HG02678 (cell line): Measurements from ENCODE around the gene GPX4.
"Not testable (repeated sequence)": the region's sequence is repeated elsewhere in the genome, so short reads cannot be mapped to it uniquely, and the experiment has no call there.

Experiments used
- ATAC-seq: cut with Tn5 transposase; IDR thresholded peaks from one replicate; pipeline ENCODE4 v1.9.1; 2021; ENCODE audit warnings: mild to moderate bottlenecking, moderate library complexity; ENCODE audit not compliant: unreplicated experiment

GPX4 gene

DNA sequence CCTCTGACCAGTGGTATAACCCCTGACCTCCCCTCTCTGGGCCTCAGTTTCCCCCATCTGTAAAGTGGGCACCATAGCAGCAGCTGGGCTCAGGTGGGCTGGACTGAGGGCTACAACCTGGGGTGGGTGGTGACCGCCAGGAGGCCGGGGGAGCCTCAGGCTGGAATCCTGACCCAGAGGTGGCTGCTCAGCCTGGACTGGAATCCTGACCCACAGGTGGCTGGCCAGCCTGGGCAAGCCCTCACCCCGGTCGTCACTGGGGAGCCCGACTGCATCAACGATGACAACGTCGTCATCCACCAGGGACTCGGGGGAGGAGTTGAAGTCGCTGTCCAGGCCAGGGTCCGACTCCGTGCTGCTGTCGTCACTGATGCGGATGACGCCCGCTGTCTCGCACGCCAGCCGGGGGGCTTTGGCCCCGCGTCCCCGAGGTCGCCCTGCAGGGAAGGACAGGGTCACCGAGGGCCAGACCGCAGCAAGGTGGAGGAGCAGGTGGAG, 10.2 kb downstream of the GPX4 start:
- no peak for ATAC-seq

GRCh38 chr19:1114728-1115127, 10.9 kb downstream of the GPX4 start:
- ATAC-seq = not testable (repeated sequence)

GRCh38 chr19:1115646-1116420, 12.0 kb downstream of the GPX4 start:
- no peak for ATAC-seq

- no peak for ATAC-seq
These were observed 13.2 kb downstream of the GPX4 start for GRCh38 chr19:1116726-1117581.

DNA sequence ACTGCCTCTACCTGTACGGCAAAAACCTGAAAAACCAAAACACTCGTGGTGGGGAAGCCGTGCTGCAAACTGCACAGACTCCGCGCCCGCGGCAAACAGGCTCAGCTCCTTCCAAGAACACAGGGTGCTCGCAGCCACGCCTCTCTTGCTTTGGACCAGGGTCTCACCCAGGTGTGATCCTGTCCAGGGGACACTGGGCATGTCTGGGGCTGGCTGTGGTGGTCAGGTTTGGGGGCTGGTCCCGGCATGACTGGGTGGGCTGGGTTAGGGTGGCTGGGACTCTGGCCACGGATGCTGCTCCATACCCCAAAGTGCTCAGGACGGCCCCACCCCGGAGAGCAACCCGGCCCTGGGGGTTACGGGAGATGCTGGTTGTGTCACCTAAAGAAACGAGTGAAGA, 13.9 kb downstream of the GPX4 start:
- no peak for ATAC-seq

DNA sequence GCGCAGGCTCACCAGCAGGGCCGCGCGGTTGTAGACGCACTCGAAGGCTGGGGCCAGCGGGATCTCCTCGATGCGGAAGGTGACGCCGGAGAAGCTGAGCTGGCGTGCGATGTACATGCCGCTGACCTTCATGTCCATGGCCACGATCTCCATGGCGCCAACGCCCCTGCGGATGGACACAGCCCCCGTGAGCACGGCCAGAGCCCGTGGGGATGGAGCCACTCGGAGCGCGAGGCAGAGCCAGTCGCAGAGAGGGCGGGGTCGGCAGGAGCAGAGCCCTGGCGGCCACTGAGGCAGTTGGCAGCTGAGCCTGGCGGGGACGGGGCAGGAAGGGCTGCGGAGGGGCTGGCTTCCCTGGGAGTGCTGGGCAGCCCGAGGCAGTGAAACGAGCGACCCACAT, 15.2 kb downstream of the GPX4 start:
- ATAC-seq = no peak

- ATAC-seq = no peak
These were observed 15.9 kb downstream of the GPX4 start for GRCh38 chr19:1119475-1120217.

GRCh38 chr19:1121395-1121794, 17.6 kb downstream of the GPX4 start:
- ATAC-seq = no peak

- ATAC-seq = no peak
These were observed 18.5 kb downstream of the GPX4 start for GRCh38 chr19:1122021-1122971.

GRCh38 chr19:1122972-1123363, 19.2 kb downstream of the GPX4 start:
- no peak for ATAC-seq

DNA sequence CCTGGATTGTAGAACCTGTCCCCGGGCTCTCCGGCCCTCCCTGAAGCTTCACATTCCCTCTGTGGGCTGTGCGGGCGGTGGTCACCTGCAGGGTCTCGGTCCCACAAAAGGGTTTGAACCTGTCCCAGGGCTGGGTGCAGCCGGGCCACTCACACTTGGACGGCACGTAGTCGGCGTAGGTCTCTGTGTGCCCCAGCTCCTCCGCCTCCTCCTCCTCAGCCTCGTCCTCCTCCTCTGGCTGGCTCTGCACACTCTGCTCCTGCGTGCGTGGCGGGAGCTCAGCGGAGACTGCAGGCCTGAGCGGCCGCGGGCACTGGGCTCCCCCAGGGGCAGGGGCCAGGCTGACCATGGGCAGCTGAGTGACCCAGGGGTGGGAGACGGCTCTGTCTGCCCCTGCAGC, 19.6 kb downstream of the GPX4 start:
- ATAC-seq = no peak

- no peak for ATAC-seq
These were observed 20.3 kb downstream of the GPX4 start for GRCh38 chr19:1123885-1124677.

- ATAC-seq = no peak
These were observed 22.0 kb downstream of the GPX4 start for GRCh38 chr19:1125601-1126467.

DNA sequence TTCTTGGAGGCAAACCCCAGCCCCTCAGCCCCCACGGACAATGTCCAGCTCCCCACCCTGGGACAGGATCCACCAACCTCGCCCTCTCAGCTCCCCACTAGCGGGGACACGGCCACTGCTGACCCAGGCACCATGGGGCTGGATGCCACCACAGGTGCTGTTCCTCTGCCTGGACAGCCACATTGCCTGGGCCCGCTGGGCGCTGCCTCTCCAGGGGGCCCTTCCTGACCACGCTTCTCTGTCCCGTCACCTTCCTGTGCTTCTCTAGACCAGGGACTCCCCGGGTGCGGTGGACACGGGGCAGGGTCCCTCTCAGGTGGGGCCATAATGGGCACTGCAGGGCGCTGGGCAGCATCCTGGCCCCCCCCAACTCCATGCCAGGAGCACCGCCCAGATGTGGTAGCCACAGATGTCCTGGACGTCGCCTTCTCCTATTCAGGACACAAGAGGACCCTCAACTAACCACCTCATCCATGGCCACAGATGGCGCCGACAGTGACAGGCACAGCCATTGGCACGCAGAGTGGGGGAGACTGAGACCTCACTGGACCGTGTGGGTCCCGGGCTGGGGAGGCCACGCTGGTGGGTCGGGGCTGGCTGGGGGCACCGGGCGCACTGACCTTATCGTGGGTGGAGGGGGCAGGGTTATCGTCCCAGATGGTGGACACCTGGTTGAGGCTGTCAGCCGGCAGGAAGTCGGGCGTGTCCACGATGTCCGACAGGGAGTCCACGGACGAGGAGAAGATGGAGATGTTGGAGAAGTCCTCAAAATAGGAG, 23.4 kb downstream of the GPX4 start:
- no peak for ATAC-seq

DNA sequence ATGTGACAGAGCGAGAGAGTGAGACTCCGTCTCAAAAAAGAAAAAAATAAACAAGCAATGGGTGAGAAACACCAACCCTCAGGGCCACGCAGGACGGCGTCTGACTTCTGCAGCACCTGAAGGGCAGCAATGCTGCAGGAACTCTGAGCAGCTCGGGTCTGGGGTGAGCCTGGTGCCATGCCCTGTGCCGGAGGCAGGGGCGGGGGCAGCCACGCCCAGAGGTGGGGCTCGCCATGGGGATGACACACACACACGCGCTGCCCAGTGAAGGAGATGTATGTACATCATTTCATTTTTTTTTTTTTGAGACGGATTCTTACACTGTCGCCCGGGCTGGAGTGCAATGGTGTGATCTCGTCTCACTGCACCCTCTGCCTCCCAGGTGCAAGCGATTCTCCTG, 24.3 kb downstream of the GPX4 start:
- ATAC-seq = no peak

GRCh38 chr19:1129084-1129483, 25.3 kb downstream of the GPX4 start:
- not testable (repeated sequence) for ATAC-seq

DNA sequence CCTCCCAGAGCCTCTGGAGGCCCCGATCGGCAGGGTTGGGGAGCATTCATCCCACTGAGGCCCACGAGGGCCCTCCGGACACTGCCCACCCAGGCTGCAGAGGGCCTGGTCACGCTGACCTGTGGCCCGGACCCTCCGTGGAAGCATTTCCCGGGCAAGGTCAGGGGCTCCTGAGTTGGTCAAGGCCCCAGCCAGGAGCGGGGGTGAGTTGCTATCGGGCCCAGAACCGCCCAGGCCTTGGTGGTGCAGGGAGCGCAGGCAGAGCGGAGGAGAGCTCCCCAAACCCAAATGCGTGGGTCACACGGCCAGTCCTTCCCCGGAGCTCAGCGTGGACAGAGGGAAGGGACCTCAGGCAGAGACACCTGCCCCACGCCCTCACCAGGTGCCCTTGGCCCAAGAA, 25.7 kb downstream of the GPX4 start:
- no peak for ATAC-seq
